ENCODE measurements around the gene NRXN2.

Gene NRXN2

GRCh38 chr11:64696045-64696444, 27.0 kb downstream of the NRXN2 start:
- TF ChIP-seq CTCF (IDR thresholded peaks at IDR 0.05; ENCODE audit: low read depth, low read length): no peak
- no peak for DNase-seq (ENCODE audit: low read depth in 2 of 2)
- no peak overlapping the region for H3K4me3 ChIP-seq (replicated peaks in 1 of 2; ENCODE audit: low read depth in 2 of 2, low read length in 2 of 2)

GRCh38 chr11:64695548-64695947, 27.4 kb downstream of the NRXN2 start:
- DNase-seq (ENCODE audit: low read depth in 2 of 2): no peak
- TF ChIP-seq CTCF (IDR thresholded peaks at IDR 0.05; ENCODE audit: low read depth, low read length): no peak
- H3K4me3 ChIP-seq (replicated peaks in 1 of 2; ENCODE audit: low read depth in 2 of 2, low read length in 2 of 2): no peak overlapping the region

GRCh38 chr11:64694821-64695365, 28.1 kb downstream of the NRXN2 start:
- no peak for DNase-seq (ENCODE audit: low read depth in 2 of 2)
- H3K4me3 ChIP-seq (replicated peaks in 1 of 2; ENCODE audit: low read depth in 2 of 2, low read length in 2 of 2): no peak overlapping the region
- no peak for TF ChIP-seq CTCF (IDR thresholded peaks at IDR 0.05; ENCODE audit: low read depth, low read length)

GRCh38 chr11:64694026-64694755, 28.8 kb downstream of the NRXN2 start:
- H3K4me3 ChIP-seq (replicated peaks in 1 of 2; ENCODE audit: low read depth in 2 of 2, low read length in 2 of 2): no peak overlapping the region
- no peak for TF ChIP-seq CTCF (IDR thresholded peaks at IDR 0.05; ENCODE audit: low read depth, low read length)
- no peak for DNase-seq (ENCODE audit: low read depth in 2 of 2)

- no peak for TF ChIP-seq CTCF (IDR thresholded peaks at IDR 0.05; ENCODE audit: low read depth, low read length)
- no peak for DNase-seq (ENCODE audit: low read depth in 2 of 2)
- H3K4me3 ChIP-seq (replicated peaks in 1 of 2; ENCODE audit: low read depth in 2 of 2, low read length in 2 of 2): no peak overlapping the region
These were observed 30.1 kb downstream of the NRXN2 start for GRCh38 chr11:64692764-64693331.

GRCh38 chr11:64691543-64691942, 31.5 kb downstream of the NRXN2 start:
- TF ChIP-seq CTCF (IDR thresholded peaks at IDR 0.05; ENCODE audit: low read depth, low read length): no peak
- no peak for DNase-seq (ENCODE audit: low read depth in 2 of 2)
- no peak overlapping the region for H3K4me3 ChIP-seq (replicated peaks in 1 of 2; ENCODE audit: low read depth in 2 of 2, low read length in 2 of 2)

All from cardiac fibroblast (primary cell).